NOMO-1 treated with dmso at 0.1 percent for 144 hours (cell line): ENCODE measurements around the gene FOXQ1.
"Not testable (repeated sequence)": the region's sequence is repeated elsewhere in the genome, so short reads cannot be mapped to it uniquely, and the experiment has no call there.

Experiments used
- DNase-seq: peaks from one replicate; lab custom pipeline; 2025; ENCODE audit not compliant: unreplicated experiment; lab: John Stamatoyannopoulos, UW

FOXQ1 gene

DNA sequence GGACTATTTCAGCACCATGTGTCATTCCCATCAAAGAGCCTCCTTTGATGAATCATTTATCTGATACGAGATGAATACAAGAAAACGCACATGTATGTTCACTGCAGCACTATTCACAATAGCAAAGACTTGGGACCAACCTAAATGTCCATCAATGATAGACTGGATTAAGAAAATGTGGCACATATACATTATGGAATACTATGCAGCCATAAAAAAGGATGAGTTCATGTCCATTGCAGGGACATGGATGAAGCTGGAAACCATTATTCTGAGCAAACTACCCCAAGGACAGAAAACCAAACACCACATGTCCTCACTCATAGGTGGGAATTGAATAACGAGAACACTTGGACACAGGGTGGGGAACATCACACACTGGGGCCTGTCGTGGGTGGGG, 49.8 kb downstream of the FOXQ1 start:
- DNase-seq = not testable (repeated sequence)

DNA sequence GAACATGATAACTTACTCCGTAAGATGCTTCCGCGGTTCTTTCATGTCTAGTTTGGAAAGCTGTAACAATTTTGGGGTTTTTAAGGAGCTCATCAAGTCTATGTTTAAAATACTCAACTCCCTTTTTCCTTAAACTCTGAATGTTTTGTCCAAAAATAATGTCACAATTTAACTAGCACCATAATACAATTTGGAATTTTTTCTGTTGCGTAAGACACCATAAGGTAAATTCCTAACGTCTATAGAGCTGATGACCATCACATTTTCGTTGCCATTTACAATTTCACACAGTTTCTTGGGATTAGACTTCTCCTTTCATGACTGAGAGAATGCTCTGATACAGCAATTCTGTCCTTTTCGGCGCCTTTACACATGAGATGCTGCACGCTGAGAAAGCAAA, 50.7 kb downstream of the FOXQ1 start:
- no peak for DNase-seq

DNA sequence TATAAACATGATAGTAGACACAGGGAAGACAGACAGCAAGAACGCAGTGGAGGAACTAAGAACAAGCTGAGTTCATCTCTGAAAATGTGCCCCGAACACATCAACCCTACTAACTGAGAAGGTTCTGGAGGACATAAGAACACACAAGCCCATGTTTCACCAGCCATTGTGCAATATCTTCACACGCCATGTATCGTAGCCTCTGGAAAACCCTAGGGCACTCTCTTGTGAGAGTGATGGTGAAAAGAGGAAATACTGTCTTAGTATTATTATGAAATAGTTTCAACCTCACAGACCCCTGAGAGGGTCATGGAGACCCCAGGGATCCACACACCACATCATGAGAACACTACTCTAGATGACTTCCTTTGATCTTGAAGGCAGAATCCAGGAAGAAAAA, 51.4 kb downstream of the FOXQ1 start:
- DNase-seq = peak; percentile 56

DNA sequence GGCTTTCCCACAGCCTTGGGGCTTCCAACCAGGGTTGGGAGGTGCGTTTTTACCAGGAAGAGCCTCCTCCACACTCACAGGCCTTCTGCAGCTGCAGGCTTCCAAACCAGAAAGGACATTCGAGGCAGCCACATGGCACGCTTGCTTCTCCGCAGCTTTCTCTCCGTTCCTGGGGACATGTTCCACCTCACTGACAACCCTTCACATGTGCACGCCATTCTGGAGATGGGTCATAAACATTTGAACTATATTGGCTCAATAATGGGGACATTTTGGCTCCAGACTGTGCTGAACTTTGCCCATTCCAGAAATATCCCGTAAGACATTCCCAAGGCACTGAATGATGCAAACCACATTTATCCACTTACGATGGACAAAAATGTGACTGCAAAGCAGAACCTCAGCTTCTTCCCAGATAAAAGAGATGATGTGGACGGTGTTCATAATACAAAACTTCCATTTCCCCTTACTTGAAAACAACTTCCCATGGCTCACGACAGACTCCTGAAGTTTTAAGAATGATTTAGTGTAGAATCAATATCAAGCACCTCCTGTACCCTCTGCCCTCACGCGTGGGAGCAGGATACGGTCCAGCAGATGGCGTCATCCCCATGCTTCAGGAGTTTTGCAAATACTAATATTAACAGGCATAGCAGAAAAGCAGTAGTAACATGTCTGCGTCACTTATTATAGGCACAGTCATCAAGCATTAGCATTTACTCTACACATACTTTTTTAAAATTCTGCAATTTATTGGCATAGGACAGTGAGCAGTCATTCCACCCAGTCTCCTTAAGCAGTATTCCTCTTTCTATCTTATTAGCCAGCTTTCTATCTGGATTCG, 52.1 kb downstream of the FOXQ1 start:
- no peak for DNase-seq
